GM19468 (cell line): ENCODE data around the gene SHE.

Experiments used
- ATAC-seq: cut with Tn5 transposase; IDR thresholded peaks from one replicate; pipeline ENCODE4 v1.9.1; 2021; ENCODE audit warnings: mild to moderate bottlenecking, moderate library complexity, moderate number of reproducible peaks; ENCODE audit not compliant: unreplicated experiment; ENCODE audit errors: extremely low read depth

The SHE gene

DNA sequence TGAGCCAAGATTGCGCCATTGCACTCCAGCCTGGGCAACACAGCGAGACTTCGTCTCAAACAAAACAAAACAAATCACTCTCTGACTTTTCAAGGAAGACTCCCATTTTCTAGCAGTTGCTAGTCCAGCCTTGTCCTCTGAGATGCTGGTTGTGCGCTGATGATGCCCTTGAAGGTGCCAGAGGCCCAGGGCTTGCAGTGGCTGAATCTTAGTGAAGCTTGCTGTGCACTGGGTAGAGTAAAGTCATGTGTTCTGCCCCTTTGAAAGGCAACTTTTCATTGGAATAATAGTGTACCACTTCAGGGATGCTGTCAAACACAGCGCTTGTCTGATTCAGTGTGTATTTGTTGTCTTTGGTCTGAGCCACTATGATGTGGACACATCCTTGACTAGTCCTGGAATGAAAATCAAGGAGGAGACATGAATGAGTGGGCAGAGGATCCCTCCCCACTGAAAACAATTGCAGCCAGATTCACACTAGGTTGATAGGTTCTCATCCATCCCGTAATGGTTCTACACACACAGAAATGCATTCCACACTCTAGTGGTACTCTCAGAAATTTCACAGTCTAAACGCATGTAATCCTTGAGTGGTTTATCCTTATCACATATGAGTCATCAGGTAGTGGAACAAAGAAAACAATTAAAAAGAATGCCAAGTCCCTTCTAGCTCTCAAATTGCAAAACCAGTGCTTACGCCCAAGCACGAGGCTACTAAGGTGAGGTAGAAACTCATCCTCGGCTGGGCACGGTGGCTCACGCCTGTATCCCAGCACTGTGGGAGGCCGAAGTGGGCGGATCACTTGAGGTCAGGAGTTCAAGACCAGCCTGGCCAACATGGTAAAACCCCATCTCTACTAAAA lies 18.0 kb downstream of the SHE start:
- no peak for ATAC-seq

DNA sequence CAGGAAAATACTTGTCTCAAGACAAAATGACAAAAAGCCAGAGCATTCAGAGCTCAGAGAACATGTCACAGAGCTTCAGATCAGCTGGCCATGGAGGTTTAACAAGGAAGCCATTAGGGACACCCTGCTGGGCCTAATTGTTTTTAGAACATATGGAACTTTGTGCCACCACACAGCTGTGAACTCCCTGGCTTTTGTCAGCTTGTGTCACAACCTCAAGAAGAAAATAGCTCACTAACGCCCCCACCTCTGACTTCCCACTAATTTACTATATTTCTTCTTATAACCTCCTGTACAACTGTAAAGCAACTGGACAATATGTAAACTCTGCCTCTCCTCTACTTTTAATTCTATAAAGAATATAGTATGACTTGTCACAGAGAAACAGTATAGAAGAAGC lies 21.2 kb downstream of the SHE start:
- ATAC-seq: no peak

DNA sequence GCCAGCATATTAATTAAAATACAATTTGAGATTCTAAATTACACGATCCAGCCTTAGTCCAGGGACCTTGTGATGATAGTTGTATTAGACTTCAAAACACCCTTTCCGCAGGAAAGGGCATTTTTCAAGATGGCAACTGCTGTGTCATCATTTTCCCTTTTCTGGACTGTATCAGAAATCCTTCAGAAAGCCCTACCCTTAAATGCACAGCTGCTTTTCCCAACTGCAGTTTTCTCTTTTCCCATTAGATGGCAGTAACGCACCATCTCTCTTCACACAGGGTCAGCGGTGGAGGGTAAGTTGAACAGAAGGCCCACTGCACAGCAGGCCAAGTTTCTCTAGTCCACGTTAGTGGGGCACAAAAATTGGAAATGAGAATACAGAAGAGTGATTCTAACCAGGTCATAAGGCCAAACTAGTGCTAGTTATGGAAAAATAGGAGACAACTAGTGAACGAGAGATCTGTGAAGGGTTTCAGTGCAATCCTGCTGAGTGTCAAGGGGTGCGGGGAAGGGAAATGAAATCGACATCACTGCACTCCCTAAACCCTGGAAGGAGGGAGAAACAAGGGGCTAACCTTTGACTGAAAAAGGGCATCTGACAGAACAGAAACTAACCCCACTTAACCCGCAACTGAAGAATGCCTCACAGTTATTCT lies 22.3 kb downstream of the SHE start:
- ATAC-seq: no peak

DNA sequence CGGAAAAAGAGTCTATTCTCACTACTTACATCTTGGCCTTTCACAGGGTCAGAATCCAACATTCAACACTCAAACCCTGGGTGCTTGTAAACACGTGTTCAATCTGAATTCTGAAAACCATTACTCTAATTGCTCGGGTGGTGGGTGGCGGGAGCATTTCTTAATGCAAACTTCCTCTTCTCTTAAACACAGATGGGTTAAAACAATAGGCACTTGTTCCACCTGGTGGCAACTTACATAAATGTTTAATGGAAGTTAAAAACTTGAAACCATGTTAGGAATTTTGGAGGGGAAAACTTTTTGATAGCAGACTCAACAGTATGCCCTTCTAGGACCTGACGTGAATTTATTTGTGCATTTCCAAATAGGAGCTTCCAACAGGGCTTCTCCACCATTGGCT lies 23.6 kb downstream of the SHE start:
- ATAC-seq: no peak

DNA sequence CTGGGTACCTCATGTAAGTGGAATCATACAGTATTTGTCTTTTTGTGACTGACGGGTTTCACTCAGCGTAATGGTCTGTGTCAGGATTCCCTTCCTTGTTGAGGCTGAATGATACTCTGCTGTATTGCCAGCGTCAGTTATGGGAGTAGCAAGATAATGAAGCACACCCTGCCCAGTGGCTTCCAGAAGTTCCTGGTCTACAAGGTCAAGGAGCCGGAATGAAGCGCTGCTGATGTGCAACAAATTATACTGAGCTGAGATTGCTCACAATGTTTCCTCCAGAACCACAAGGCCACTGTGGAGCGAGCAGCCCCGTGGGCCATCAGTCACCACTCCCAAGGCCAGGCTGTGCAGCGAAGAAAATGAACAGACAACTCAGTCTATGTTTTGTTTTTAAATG lies 24.2 kb downstream of the SHE start:
- ATAC-seq: no peak

DNA sequence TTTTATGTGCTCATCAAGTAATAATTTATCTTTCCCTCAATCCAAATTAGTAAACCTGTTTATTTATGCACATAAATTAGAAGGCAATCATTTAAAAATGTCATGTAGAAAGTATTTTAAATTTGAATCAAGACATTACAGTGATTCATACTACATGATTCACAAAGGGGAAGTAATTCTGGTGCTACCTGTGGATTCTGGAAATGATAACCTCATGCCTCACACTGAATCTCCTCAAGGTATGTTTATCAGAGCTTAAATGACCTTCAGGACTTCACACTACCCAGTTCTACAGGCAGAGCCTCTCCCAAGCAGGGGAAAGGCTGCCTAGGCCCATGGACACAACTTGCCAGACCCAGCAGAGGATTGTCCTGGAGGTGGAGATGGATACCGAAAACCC lies 25.4 kb downstream of the SHE start:
- no peak for ATAC-seq

DNA sequence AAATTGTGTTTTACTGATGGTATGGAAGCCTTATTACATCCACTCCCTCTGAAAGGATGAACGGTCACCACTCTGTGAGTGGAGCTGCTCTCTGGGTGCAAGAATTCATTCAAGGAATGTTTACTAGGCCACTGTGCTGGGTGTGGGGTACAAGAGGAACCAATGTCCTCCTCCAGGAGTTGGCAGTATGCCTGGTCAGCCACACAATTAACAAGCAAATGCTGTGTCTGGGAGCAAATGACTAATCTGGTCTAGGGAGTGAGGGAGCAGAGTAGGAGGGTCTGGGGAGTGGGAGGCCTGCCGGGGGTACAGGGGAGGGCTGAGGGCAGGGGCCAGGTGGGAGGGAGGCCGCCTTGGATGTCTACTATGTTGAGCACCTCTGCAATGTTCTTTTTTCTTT lies 27.4 kb downstream of the SHE start:
- ATAC-seq: no peak

DNA sequence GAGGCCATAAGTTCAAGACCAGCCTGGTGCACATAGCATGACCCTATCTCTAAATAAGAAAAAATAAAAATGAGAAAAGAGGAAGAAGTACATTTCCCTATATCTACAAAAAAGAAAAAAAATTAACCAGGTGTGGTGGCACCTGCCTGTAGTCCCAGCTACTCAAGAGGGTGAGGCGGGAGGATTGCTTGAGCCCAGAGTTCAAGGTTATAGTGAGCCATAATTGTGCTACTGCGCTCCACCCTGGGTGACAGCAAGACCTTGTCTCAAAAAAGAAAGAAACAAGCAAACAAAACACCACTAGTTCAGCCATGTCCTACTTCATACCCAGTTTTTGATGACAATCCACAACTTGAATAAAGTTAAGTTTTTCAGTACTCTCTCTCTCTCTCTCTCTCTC lies 30.9 kb downstream of the SHE start:
- ATAC-seq: no peak

DNA sequence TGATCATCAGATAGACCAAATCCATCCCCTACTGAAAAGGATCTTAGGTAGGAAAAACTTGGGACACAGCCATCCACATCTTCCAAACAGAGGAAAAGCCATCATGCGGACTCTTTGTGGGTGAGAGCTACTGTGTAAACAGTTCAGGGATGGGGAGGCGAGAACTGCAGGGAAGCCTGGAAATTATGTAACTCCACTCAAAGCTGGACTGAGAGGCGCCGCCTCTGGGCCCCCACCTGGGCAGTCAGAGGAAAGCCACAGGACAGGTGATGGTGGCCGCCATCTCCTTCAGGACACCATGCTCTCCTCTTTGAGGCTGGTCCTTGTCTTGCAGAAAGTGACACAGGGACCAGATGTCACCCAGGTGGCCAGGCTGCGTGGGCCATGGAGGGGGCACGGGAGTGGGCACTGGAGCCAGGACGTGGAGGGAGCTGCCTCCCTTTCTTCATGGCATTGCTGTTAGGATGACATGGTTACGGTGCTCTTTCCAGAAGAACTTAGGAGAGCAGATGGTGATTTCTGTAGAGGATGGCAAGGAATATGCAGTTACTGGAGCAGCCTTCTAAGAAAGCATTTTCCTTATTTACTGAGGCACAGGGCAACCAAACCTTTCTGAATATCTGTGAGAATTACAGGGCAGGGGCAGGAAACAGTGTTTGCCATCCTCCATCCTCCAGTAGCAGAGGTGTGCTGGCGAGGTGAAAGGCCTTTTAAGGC lies 32.2 kb downstream of the SHE start:
- ATAC-seq: no peak

DNA sequence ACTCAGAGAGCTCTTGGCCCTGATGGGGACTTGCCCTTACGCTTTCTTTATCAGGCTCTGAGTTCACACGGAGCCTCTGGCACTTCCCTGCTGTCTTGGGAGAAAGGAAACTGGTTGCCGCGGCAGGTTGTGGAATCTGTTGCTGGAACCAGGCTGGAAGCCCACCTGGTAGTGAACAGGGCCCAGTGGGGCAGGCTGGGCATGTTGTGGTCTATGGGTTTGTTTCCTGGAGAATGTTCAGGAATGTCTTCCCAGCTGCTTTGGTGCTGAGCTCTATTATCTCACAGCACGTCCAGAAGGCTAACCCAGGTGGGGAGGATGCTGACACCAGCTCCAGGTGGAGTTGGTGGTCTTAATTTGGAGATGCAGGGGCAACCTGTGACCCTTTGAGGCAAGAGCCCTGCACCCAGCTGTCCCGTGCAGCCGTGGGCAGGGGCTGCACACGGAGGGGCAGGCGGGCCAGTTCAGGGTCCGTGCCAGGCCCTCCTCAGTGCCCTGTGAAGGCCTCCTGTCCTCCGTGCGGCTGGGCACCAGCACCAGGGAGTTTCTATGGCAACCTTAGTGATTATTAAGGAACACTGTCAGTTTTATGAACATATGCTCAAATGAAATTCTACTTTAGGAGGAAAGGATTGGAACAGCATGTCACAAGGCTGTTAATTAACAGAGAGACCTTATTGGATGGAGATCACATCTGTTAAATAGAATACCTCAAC lies 33.5 kb downstream of the SHE start:
- no peak for ATAC-seq

DNA sequence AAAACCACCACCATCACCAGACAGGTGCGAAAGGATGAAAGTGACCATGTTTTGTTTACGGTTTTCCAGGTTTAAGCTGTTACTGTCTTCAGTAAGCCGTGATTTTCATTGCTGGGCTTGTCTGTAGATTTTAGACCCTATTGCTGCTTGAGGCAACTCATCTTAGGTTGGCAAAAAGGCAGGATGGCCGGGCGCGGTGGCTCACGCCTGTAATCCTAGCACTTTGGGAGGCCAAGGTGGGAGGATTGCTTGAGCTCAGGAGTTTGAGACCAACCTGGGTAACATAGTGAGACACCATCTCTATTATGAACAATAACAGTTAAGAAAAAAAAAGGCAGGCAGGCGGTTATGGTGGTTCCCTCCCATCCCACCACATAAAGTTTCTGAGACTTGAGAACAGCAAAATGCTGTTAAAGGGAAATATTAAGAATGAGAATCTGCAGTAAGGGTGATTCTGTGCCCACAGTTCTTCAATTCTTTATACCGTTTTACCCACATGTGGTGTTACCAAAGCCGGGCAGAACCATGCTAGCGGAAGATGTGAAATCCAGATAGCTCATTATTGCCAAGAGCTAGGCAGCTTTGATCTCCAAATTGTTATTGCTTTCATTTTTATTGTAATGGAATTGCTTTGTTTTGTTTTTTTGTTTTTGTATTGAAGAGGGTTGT lies 34.6 kb downstream of the SHE start:
- no peak for ATAC-seq

DNA sequence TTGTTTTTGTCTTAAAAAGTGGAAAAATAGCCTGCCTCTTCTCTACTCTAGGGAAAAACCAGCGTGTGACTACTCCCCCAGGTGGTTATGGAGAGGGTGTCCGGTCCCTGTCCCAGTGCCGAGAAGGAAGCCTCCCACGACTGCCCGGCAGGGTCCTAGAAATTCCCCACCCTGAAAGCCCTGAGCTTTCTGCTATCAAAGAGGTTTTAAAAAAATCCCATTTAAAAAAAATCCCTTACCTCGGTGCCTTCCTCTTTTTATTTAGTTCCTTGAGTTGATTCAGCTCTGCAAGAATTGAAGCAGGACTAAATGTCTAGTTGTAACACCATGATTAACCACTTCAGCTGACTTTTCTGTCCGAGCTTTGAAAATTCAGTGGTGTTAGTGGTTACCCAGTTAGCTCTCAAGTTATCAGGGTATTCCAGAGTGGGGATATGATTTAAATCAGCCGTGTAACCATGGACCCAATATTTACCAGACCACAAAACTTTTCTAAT lies 35.2 kb downstream of the SHE start:
- no peak for ATAC-seq

DNA sequence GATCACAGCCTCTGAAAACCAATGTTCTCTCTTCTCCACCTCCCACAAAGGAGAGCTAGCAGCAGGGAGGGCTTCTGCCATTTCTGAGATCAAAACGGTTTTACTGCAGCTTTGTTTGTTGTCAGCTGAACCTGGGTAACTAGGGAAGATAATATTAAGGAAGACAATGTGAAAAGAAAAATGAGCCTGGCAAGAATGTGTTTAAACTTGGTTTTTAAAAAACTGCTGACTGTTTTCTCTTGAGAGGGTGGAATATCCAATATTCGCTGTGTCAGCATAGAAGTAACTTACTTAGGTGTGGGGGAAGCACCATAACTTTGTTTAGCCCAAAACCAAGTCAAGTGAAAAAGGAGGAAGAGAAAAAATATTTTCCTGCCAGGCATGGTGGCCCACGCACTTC lies 36.0 kb downstream of the SHE start:
- ATAC-seq: no peak

DNA sequence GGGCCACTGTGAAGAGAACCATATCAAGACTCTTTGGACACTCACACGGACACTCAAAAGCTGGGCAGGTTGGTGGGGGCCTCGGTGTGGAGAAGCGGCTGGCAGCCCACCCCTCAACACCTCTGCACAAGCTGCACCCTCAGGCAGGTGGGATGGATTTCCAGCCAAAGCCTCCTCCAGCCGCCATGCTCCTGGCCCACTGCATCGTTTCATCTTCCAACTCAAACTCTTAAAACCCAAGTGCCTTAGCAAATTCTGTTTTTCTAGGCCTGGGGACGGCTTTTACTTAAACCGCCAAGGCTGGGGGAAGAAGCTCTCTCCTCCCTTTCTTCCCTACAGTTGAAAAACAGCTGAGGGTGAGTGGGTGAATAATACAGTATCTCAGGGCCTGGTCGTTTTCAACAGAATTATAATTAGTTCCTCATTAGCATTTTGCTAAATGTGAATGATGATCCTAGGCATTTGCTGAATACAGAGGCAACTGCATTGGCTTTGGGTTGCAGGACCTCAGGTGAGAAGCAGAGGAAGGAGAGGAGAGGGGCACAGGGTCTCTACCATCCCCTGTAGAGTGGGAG lies 36.5 kb downstream of the SHE start:
- ATAC-seq: no peak

DNA sequence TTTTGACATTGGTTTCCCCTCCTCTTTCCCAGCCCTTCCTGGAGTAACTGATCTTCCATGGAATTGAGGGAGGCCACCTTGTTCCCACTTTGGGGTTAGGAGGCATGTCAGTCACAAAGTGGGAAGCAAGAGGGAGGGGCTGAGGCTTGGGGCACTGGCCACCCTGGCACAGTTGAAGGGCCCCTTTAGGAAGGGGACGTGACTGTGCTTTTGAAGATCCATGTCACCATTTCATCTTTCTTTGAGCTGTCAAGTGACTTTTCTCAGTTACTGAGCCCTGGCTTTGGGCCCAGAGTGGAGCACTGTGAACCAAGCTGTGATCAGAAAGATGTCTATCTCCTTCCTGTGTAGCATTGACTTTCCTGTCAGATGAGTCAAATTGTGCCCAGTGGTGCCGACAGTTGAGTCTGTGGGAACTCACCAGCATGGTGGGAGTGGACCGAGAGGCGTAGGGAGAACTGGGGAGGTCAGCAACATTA lies 38.7 kb downstream of the SHE start:
- ATAC-seq: no peak

DNA sequence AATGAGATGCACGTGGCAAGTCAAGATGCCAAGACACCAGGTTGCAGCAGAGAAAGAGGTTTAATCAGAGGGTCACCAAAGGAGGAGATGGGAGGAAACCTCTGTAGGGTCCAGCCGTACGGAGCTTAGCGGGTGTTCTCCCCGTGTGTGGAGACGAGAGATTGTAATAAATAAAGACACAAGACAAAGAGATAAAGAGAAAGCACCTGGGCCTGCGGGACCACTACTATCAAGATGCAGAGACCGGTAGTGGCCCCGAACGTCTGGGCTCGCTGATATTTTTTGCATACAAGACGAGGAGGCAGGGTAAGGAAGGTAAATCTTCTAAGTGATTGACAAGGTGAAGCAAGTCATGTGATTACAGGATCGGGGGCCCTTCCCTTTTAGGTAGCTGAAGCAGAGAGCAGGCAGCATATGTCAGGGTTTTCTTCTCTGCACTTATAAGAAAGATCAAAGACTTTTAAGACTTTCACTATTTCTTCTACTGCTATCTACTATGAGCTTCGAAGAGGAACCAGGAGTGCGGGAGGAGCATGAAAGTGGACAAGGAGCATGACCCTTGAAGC lies 41.4 kb downstream of the SHE start:
- ATAC-seq: no peak

DNA sequence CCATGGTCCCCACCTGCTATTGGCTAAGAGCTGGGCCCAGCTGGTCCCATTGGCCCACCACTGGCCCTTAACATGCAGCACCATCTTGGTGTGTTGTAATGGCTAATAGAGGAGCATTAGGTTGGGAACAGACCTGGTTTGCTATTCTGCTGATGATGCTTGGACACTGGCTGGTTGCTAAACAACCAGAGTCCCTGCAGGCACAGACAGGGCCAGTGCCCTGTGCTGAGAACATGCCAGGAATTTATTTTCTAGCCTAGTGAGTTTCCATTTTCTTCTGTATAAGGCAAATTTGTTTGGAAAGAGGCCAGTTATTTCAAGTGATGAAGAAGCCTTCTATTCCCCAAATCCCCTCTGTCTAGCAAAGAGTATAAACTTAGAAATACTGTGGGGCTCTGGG lies 43.1 kb downstream of the SHE start:
- ATAC-seq: no peak

DNA sequence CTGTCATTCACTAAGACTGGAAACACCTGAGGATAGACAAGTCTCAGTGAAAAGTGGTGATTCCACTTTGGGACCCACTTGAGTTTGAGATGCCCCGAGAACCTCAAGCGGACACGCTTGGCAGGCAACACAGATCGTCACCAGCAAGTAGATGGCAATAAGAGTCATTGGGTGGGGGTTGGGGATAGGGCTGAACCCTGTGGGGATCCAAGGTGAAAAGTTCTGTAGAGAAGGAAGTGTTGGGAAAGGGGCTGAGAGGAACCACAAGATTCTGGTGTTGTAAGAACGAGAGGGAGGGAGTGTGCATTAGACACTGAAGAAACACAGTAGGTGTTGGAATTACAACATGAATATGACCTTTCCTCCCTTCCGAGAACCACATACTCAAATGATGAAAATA lies 45.6 kb downstream of the SHE start:
- ATAC-seq: no peak
